Tibial artery (tissue), 4 donors: ENCODE measurements around the gene EEF1A2.

Source experiments
- DNase-seq, 2 donors: peaks; one replicate each; pipeline ENCODE4 v3.0.0-alpha.2; 2019
- H3K27ac ChIP-seq, 2 donors: fragments of 200-600 bp; sonication (generic) in 1 of 2; 1 replicate in 1 of 2; 2 replicates in 1 of 2; pipeline ENCODE4 v1.5.1; 2018 to 2019; ENCODE audit warnings: mild to moderate bottlenecking in 1 of 2
- H3K27me3 ChIP-seq, 2 donors: fragments of 200-600 bp; sonication (generic) in 1 of 2; one replicate each; pipeline versions ENCODE4 v1.5.1 to v1.6.0; 2016 to 2019
- H3K36me3 ChIP-seq, 3 donors: fragments of 200-600 bp; sonication (generic) in 2 of 3; one replicate each; pipeline ENCODE4 v1.5.1; 2016 to 2019; ENCODE audit warnings: mild to moderate bottlenecking in 2 of 3
- H3K4me1 ChIP-seq, 4 donors: fragments of 200-600 bp; sonication (generic) in 2 of 4; 1 replicate in 3 of 4; 2 replicates in 1 of 4; pipeline ENCODE4 v1.5.1; 2016 to 2019
- H3K4me3 ChIP-seq, 2 donors: fragments of 200-600 bp; sonication (generic) in 1 of 2; 1 replicate in 1 of 2; 2 replicates in 1 of 2; pipeline ENCODE4 v1.5.1; 2018 to 2019; ENCODE audit warnings: mild to moderate bottlenecking in 2 of 2
- H3K9me3 ChIP-seq, 3 donors: fragments of 200-600 bp; sonication (generic) in 1 of 3; one replicate each; pipeline ENCODE4 v1.5.1; 2016 to 2019
- intact Hi-C: fragments of 100-400 bp; cut with DNase I; formaldehyde crosslinking; loops from one replicate; pipeline ENCODE4 v1.15.0; 2023; ENCODE audit warnings: low total_unique reads
- TF ChIP-seq, protein P1 (sequence below), 2 experiments: fragments of 200-600 bp in 1 of 2; fragments of 450-650 bp in 1 of 2; IDR thresholded peaks; one replicate each; pipeline ENCODE4 v1.5.1; 2017 to 2019; ENCODE audit warnings: antibody characterized with exemption in 2 of 2, mild to moderate bottlenecking in 1 of 2, moderate library complexity in 1 of 2

The EEF1A2 gene

DNA sequence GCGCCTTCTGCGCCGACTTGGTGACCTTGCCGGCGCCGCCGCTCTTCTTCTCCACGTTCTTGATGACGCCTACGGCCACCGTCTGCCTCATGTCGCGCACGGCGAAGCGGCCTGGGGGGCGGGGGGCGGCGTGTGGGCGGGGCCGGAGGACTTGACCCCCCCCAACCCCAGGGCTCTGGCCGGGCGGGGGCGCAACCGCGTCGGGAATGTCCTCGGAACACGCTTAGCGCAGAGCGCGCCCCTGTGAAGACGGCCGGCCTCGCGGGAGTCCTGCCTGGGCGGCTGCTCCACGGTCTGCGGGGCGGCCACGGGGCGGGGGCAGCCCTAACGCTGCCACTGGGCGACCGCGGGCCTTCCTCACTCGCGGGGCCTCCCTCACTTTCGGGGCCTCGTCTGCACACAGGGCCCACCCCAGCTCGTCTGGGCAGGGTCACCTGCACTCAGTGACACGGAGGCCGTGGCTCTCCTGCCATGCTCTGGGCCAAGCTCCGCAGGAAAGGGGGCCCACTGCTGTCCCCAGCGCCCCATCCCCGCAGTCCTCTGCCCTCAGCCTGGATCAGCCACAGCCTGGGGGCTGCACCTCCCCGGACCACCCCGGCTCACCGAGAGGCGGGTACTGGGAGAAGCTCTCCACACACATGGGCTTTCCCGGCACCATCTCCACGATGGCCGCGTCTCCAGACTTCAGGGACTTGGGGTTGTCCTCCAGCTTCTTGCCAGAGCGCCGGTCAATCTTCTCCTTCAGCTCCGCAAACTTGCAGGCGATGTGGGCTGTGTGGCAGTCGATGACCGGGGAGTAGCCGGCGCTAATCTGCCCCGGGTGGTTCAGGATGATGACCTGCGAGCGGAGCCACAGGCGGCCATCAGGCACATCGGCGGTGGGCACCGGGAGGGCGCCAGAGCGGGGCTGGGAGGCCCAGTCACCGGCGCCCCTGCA is 10.3 kb downstream of the EEF1A2 start:
- Histone ChIP-seq H3K27me3 (peaks cover 0 to 85% of the 10 kb centered on the region in 2 donors), H3K27ac (no peak overlapping the region), H3K4me1 (peaks cover 0 to 6% (median 0%) of the 10 kb centered on the region in 4 donors), H3K4me3 (no peak overlapping the region), H3K36me3 (no peaks in the 10 kb centered on the region), H3K9me3 (peaks cover 0 to 5% (median 0%) of the 10 kb centered on the region in 3 donors)
- no peak for DNase-seq
- intact Hi-C loops, result no loop called here
- TF ChIP-seq, protein P1, sequence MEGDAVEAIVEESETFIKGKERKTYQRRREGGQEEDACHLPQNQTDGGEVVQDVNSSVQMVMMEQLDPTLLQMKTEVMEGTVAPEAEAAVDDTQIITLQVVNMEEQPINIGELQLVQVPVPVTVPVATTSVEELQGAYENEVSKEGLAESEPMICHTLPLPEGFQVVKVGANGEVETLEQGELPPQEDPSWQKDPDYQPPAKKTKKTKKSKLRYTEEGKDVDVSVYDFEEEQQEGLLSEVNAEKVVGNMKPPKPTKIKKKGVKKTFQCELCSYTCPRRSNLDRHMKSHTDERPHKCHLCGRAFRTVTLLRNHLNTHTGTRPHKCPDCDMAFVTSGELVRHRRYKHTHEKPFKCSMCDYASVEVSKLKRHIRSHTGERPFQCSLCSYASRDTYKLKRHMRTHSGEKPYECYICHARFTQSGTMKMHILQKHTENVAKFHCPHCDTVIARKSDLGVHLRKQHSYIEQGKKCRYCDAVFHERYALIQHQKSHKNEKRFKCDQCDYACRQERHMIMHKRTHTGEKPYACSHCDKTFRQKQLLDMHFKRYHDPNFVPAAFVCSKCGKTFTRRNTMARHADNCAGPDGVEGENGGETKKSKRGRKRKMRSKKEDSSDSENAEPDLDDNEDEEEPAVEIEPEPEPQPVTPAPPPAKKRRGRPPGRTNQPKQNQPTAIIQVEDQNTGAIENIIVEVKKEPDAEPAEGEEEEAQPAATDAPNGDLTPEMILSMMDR (IDR thresholded peaks at IDR 0.05), result no peak

DNA sequence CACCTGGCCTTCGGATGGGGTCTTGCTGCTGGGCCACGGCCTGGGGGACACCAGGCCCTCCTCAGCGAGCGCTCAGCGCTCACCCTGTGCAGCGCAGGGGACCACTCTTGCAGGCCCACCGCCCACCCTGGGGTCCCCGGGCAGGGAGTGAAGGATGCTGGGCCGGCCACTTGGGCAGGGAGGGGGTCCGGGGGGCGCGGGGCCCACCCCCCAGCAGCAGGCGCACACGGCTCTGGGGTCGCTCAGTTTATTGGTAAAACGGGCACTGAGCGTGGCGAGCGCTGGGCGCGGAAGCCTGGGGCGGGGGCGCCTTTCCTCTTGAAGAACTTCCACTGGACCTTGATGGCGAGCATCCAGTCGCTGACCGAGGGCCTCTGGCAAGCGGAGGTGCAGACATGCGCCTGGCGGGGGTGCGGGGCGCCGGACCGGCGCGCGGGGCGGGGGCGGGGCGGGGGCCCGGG is 11.1 kb downstream of the EEF1A2 start:
- intact Hi-C loops, result no loop called here
- no peak for DNase-seq
- Histone ChIP-seq H3K27me3 (peaks cover 0 to 85% of the 10 kb centered on the region in 2 donors), H3K4me1 (peaks cover 0 to 13% (median 3%) of the 10 kb centered on the region in 4 donors), H3K36me3 (no peaks in the 10 kb centered on the region), H3K4me3 (no peak overlapping the region), H3K27ac (no peak overlapping the region), H3K9me3 (peaks cover 0 to 5% (median 0%) of the 10 kb centered on the region in 3 donors)
- TF ChIP-seq, protein P1 (IDR thresholded peaks at IDR 0.05), result no peak

DNA sequence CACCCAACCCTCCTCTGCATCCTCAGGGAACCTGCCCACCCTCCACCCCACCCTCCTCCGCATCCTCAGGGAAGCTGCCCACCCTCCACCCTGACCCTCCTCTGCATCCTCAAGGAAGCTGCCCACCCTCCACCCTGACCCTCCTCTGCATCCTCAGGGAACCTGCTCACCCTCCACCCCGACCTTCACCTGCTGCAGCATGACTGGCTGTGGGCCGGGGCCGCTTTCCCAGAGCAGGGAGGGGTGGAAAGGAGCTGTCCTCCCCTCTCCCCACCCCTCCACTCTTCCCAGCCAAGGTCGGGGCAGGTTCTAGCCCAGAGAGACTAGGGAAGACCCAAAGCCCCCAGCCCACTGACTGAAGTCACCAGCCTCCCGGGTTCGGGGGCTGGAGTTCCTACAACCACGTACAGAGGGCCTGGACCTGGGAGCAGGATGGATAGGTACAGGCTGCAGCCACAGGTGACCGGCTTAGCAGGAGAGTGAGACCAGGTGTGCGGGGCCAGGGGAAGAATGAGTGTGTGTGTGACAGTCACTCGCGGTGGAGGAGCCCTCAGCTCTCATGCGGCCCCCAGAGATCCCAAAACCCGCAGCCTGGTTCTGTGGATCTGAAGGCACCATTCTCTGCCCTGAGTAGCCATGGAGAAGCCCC is 11.6 kb downstream of the EEF1A2 start:
- intact Hi-C loops, result no loop called here
- no peaks in the 10 kb centered on the region for H3K36me3 ChIP-seq
- peaks cover 0 to 13% (median 3%) of the 10 kb centered on the region in 4 donors for H3K4me1 ChIP-seq
- no peak overlapping the region for H3K27ac ChIP-seq
- H3K4me3 ChIP-seq, result no peak overlapping the region
- DNase-seq, result no peak
- TF ChIP-seq, protein P1 (IDR thresholded peaks at IDR 0.05), result no peak
- peaks cover 0 to 90% of the 10 kb centered on the region in 2 donors for H3K27me3 ChIP-seq
- H3K9me3 ChIP-seq, result peaks cover 0 to 5% (median 0%) of the 10 kb centered on the region in 3 donors

DNA sequence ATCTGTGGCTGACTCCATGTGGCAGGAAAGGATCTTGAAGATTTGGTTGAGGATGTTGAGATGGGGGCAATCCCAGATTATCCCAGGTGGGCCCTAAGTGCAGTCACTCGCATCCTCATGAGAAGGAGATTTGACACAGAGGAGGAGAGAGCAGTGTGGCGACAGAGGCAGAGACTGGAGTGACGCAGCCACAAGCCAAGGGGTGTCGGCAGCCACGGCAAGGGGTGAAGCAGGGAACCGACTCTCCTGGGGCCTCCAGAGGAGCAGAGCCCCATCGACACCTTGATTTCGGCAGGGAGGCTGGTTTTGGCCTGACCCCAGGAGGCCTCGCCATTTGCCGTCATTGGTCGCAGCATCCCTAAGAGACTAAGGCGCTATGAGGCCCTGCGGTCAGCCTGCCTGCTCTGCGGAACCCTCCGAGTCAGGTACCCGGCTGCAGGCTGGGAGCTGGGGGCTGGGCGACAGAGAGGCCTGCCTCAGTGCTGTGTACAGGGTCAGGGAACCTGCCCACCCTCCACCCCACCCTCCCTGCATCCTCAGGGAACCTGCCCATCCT is 12.5 kb downstream of the EEF1A2 start:
- Histone ChIP-seq H3K4me1 (peaks cover 0 to 13% (median 3%) of the 10 kb centered on the region in 4 donors), H3K9me3 (peaks cover 0 to 5% (median 0%) of the 10 kb centered on the region in 3 donors), H3K27me3 (peaks cover 0 to 96% of the 10 kb centered on the region in 2 donors), H3K27ac (no peak overlapping the region), H3K36me3 (no peaks in the 10 kb centered on the region), H3K4me3 (no peak overlapping the region)
- DNase-seq, result no peak
- intact Hi-C loops, result no loop called here
- TF ChIP-seq, protein P1 (IDR thresholded peaks at IDR 0.05), result no peak

DNA sequence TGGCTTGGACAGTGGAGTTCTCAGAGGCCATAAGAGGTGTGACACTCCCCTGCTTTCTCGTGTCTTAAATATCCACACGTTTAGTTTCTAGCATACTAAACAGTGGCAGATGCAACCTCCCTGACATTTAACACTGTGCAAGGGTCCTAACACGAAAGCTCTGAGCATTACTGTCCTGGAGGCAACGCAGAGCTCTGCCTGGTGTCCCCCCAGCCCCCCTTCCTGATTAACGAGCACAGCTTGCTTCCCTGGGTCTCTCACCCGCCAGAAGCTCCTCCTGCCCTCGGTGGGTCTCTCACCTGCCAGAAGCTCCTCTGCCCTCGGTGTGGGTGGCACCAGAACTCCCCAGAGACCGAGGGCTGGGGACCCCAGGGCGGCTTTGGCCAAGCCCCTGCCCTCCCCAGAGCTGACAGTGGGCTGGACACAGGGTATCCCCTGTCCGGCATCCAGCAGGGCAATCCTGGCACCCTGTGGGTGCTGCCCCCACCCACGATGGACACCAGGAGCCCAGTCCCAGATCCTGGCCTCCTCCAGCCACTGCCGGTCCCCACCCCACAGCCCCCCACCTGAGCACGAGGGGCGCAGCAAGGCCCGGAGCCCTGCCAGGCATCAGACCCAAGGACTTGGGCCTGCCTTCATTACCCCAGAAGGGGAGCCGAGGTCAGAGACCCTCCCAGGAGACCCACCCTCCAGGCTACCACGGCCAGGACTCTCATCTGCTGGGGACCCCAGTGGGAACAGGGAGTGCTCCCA is 14.1 kb downstream of the EEF1A2 start:
- intact Hi-C loops, result no loop called here
- TF ChIP-seq, protein P1 (IDR thresholded peaks at IDR 0.05), result no peak
- no peak overlapping the region for H3K4me3 ChIP-seq

More for the DNA sequence above, 14.1 kb downstream of the EEF1A2 start:
- no peak overlapping the region for H3K27ac ChIP-seq
- H3K9me3 ChIP-seq, result peaks cover 0 to 5% (median 0%) of the 10 kb centered on the region in 3 donors
- no peak for DNase-seq
- H3K36me3 ChIP-seq, result no peaks in the 10 kb centered on the region
- H3K27me3 ChIP-seq, result peaks cover 0 to 93% of the 10 kb centered on the region in 2 donors
- H3K4me1 ChIP-seq, result peaks cover 0 to 13% (median 3%) of the 10 kb centered on the region in 4 donors
